ENCODE measurements around the gene RAB39A. TPM values are rescaled to one million over a fixed set of nuclear protein-coding genes. Genes with fewer than 3 reads are reported as not detected.
A peak's percentile ranks its signal among the peaks of the same experiment; 100 is the strongest.

The RAB39A gene
- total and polyA plus RNA-seq, 4 donors, result 0.30 to 3.6 (median 2.5) TPM

GRCh38 chr11:107988397-107989158, 60.3 kb downstream of the RAB39A start:
- no peaks in the 10 kb centered on the region for H3K27me3 ChIP-seq (ENCODE audit: control insufficient read depth in 3 of 3, insufficient read depth in 3 of 3, low read length in 2 of 3)
- H3K4me1 ChIP-seq (ENCODE audit: control insufficient read depth in 5 of 5, insufficient read depth in 5 of 5, low read length in 5 of 5), result no peaks in the 10 kb centered on the region
- no peaks in the 10 kb centered on the region for H3K9me3 ChIP-seq (ENCODE audit: control insufficient read depth in 4 of 4, insufficient read depth in 3 of 4, low read length in 3 of 4)
- no peak for TF ChIP-seq CTCF (IDR thresholded peaks at IDR 0.05; ENCODE audit: control extremely low read depth, extremely low read depth)
- no peaks in the 10 kb centered on the region for H3K36me3 ChIP-seq (ENCODE audit: control insufficient read depth in 4 of 4, insufficient read depth in 4 of 4, low read length in 4 of 4)
- WGBS, 2 donors, result 47 to 64% methylated on average over 5 of the region's 5 CpGs
- DNase-seq (no peak), ATAC-seq (ENCODE audit: insufficient read depth, low FRiP score) (peak; percentile 69)
- no peak overlapping the region for H3K4me3 ChIP-seq
- no peak overlapping the region for H3K9ac ChIP-seq (ENCODE audit: insufficient read depth in 1 of 2, low read length in 2 of 2)
- H3K27ac ChIP-seq (ENCODE audit: low read depth in 1 of 2, low read length in 1 of 2), result no peak overlapping the region

GRCh38 chr11:107991868-107992414, 63.7 kb downstream of the RAB39A start:
- WGBS, 2 donors, result 76 to 84% methylated on average over 5 of the region's 5 CpGs
- no peak for DNase-seq
- no peak for ATAC-seq (ENCODE audit: insufficient read depth, low FRiP score)

GRCh38 chr11:107996006-107996776, 67.9 kb downstream of the RAB39A start:
- Histone ChIP-seq H3K27me3 (ENCODE audit: control insufficient read depth in 3 of 3, insufficient read depth in 3 of 3, low read length in 2 of 3) (no peaks in the 10 kb centered on the region), H3K4me1 (ENCODE audit: control insufficient read depth in 5 of 5, insufficient read depth in 5 of 5, low read length in 5 of 5) (no peaks in the 10 kb centered on the region), H3K27ac (ENCODE audit: low read depth in 1 of 2, low read length in 1 of 2) (no peak overlapping the region), H3K9me3 (ENCODE audit: control insufficient read depth in 4 of 4, insufficient read depth in 3 of 4, low read length in 3 of 4) (no peaks in the 10 kb centered on the region), H3K9ac (ENCODE audit: insufficient read depth in 1 of 2, low read length in 2 of 2) (no peak overlapping the region), H3K36me3 (ENCODE audit: control insufficient read depth in 4 of 4, insufficient read depth in 4 of 4, low read length in 4 of 4) (no peaks in the 10 kb centered on the region), H3K4me3 (no peak overlapping the region)
- 49 to 58% methylated on average over 5 of the region's 5 CpGs for WGBS, 2 donors
- no peak for TF ChIP-seq CTCF (IDR thresholded peaks at IDR 0.05; ENCODE audit: control extremely low read depth, extremely low read depth)
- DNase-seq, result no peak
- no peak for ATAC-seq (ENCODE audit: insufficient read depth, low FRiP score)

More at GRCh38 chr11:107991868-107992414, 63.7 kb downstream of the RAB39A start:
- no peak overlapping the region for H3K27ac ChIP-seq (ENCODE audit: low read depth in 1 of 2, low read length in 1 of 2)
- H3K36me3 ChIP-seq (ENCODE audit: control insufficient read depth in 4 of 4, insufficient read depth in 4 of 4, low read length in 4 of 4), result no peaks in the 10 kb centered on the region
- no peak overlapping the region for H3K9ac ChIP-seq (ENCODE audit: insufficient read depth in 1 of 2, low read length in 2 of 2)
- no peaks in the 10 kb centered on the region for H3K4me1 ChIP-seq (ENCODE audit: control insufficient read depth in 5 of 5, insufficient read depth in 5 of 5, low read length in 5 of 5)
- no peaks in the 10 kb centered on the region for H3K27me3 ChIP-seq (ENCODE audit: control insufficient read depth in 3 of 3, insufficient read depth in 3 of 3, low read length in 2 of 3)
- no peak for TF ChIP-seq CTCF (IDR thresholded peaks at IDR 0.05; ENCODE audit: control extremely low read depth, extremely low read depth)
- H3K4me3 ChIP-seq, result no peak overlapping the region
- no peaks in the 10 kb centered on the region for H3K9me3 ChIP-seq (ENCODE audit: control insufficient read depth in 4 of 4, insufficient read depth in 3 of 4, low read length in 3 of 4)
